Measurements from ENCODE around the gene FADS1.

DNA sequence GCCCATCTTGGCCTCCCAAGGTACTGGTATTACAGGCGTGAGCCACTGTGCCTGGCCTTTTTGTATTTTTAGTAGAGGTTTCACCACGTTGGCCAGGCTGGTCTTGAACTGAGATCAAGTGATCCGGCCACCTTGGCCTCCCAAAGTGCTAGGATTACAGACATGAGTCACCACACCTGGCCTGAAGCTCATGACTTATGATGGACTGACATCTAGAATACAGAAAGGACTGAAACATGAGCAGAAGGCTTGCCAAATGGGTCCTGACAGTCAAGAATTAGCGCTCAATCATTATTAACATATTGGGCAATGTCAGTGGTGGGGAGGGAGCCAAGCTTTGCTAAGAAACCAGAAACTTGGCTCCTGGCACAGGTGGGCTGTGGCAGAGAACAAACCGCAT, 5.0 kb downstream of the FADS1 start:
- TF ChIP-seq CREB1 (IDR thresholded peaks at IDR 0.05), result no peak
- TF ChIP-seq CTCF (IDR thresholded peaks at IDR 0.05; ENCODE audit: control extremely low read depth in 1 of 3, insufficient read depth in 1 of 3, low read depth in 1 of 3, low read length in 3 of 3), result no peak
- TF ChIP-seq FOSL1 (IDR thresholded peaks at IDR 0.05; ENCODE audit: insufficient read depth, low read depth, low read length), result no peak
- TF ChIP-seq EZH2 (IDR thresholded peaks at IDR 0.05; ENCODE audit: low read depth, low read length, severe bottlenecking), result no peak
- TF ChIP-seq GABPA (IDR thresholded peaks at IDR 0.05; ENCODE audit: borderline replicate concordance, insufficient read depth, low read length), result no peak
- TF ChIP-seq SIN3A (conservative IDR thresholded peaks at IDR 0.05 in 1 of 2, IDR thresholded peaks at IDR 0.05 in 1 of 2; ENCODE audit: low read depth in 1 of 2, low read length in 2 of 2), result no peak
- no peak for TF ChIP-seq YY1 (IDR thresholded peaks at IDR 0.05; ENCODE audit: low read depth, low read length)
- TF ChIP-seq POLR2AphosphoS5 (IDR thresholded peaks at IDR 0.05; ENCODE audit: low read depth, low read length), result no peak
- TF ChIP-seq SIRT6 (IDR thresholded peaks at IDR 0.05; ENCODE audit: low read length), result no peak
- no peak for TF ChIP-seq CHD2 (IDR thresholded peaks at IDR 0.05; ENCODE audit: low read length)
- no peak for TF ChIP-seq CEBPB (IDR thresholded peaks at IDR 0.05; ENCODE audit: low read depth, low read length)
- no peak for TF ChIP-seq JUN (IDR thresholded peaks at IDR 0.05; ENCODE audit: low read depth, low read length)
- no peak for TF ChIP-seq SP2 (IDR thresholded peaks at IDR 0.05; ENCODE audit: low read length)
